HG03469 (cell line): ENCODE data around the gene NRSN2.

ENCODE experiments used
- ATAC-seq: cut with Tn5 transposase; IDR thresholded peaks from one replicate; pipeline ENCODE4 v1.9.1; 2021; ENCODE audit warnings: mild to moderate bottlenecking, moderate library complexity, moderate number of reproducible peaks; ENCODE audit not compliant: unreplicated experiment

NRSN2 gene

DNA sequence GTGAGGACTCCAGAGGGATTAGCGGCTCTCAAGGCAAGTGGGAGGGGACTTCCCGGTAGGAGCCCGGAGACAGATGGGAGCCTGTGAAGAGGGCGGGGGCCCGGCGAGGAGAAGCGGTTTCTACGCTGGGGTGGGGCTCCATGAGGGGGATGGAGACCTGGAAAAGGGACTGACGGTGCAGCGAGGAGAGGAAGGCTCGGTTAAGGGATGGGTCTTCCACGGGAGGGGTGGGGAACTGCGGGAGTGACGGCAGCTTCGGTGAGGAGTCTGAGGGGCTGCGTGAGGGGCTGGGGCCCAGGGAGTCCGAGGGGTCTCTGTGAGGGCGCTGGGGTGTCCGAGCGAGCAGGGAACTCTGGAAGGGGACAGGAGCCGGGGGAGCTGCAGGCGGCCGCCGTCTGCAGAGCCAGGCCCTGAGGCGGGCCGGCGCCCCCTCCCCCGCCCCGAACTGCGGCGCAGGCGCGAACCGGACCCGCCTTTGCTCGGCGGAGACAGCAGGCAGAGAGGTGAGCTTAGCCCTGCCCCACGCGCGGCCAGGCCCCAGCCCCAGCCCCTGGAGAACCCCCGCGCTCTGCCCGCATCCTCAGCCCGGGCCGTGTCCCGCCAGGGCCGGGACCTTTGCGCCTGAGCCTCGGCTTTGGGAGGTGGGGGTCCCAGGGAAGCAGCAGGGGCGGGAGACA, at the start of gene NRSN2:
Gene NRSN2, plus strand, starts transcription at position 472 of the 677 bp plus-strand sequence. CDS start 2,533 bp downstream, outside the sequence.
- ATAC-seq = no peak

DNA sequence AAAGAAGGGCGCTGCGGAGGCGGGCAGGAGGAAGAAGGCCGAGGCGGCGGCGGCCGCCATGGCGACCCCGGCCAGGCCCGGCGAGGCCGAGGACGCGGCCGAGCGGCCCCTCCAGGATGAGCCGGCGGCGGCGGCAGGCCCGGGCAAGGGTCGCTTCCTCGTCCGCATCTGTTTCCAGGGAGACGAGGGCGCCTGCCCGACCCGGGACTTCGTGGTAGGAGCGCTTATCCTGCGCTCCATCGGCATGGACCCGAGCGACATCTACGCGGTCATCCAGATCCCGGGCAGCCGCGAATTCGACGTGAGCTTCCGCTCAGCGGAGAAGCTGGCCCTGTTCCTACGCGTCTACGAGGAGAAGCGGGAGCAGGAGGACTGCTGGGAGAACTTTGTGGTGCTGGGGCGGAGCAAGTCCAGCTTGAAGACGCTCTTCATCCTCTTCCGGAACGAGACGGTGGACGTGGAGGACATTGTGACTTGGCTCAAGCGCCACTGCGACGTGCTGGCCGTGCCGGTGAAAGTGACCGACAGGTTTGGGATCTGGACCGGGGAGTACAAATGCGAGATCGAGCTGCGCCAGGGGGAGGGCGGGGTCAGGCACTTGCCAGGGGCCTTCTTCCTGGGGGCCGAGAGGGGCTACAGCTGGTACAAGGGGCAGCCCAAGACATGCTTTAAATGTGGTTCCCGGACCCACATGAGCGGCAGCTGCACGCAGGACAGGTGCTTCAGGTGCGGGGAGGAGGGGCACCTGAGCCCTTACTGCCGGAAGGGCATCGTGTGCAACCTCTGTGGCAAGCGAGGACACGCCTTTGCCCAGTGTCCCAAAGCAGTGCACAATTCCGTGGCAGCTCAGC, 48.8 kb upstream of the NRSN2 start:
- peak; percentile 15 for ATAC-seq

DNA sequence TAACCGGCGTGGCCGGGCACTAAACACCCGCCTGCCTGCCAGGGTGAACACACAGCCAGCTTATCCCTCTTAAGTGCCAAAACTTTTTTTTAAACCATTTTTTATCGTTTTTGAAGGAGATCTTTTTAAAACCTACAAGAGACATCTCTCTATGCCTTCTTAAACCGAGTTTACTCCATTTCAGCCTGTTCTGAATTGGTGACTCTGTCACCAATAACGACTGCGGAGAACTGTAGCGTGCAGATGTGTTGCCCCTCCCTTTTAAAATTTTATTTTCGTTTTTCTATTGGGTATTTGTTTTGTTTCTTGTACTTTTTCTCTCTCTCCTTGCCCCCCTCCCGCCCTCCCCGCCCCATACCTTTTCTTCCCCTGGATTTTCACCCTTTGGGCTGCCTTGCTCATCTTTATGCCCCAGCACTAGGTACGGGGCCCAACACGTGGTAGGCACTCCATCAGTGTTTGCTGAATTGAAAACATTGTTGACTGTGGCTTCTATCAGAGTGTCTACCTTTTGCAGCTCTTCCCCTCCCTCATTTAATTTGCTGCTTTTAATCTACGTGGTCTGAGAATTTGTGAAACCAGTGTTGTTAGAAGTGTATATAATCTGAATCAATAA, 48.0 kb upstream of the NRSN2 start:
- ATAC-seq = no peak

GRCh38 chr20:300345-300990, 46.4 kb upstream of the NRSN2 start:
- ATAC-seq = no peak

DNA sequence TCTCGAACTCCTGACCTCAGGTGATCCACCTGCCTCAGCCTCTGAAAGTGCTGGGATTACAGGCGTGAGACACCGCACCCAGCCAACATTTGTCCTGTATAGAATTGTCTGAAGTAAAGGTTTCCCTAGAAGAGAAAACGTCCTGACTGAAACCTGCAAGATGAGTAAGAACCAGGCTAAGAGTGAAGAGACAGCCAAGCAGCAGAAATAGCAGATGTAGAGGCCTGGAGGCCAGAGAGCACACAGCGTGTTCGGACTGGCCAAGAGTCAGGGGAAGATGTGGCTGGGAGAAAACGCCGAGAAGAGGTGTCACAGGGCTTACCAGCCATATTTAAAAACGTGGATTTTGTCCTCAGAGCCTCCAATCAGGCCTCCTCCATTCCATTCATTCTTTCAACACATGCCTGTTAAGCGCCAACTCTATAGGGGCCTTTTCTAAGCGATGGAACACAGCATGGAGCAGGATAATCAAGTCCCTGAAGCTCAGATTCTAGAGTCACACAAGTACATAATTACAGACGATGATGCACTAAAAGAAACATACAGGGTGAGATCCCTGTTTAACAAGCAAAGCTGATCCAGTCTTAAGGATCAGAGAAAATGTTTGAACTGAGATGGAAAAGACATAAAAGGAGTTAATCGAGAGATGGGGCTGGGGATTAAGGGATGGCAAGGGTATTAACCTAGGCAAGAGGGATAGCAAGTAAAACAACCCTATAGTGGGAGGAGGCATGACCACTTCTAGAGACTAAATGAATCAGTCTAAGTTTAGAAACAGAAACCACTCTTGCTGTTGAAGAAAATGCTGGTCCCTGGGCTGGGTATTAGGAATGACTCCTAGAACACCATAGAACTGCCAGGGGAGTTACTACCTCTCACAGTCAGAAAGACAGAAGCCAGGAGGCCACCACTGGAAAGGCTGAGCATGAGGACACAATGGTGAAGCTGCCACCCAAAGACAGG, 44.7 kb upstream of the NRSN2 start:
- ATAC-seq = no peak

- no peak for ATAC-seq
Measured at GRCh38 chr20:305745-306144, 41.2 kb upstream of the NRSN2 start.

DNA sequence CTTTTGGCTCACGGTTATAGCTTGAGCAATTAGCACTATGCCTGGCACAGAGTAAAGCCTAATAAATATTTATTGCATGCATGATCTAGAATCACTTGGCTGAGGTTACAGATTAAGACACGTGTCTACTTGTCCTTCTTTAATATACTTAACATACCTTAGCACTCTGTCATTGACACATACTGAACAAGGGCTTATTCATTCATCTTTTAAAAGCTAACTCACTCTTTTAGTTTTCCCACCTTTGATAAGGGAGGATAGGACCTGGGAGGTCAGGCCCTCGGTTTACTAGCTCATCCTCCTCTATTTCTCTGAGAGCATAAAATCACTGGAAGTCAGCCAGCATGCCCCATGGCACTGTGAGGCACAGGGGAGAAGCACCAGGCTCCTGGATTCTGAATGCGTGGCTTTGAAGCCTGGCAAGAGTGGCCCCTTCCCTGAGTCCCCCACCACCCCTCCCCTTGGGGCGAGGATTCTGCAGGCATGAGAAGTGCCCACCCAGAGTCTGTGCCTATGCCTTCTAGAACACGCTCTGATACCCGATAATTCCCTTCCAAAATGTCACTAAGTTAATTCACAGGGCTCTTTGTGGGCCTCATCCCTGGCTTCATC, 38.4 kb upstream of the NRSN2 start:
- no peak for ATAC-seq

GRCh38 chr20:309306-309840, 37.5 kb upstream of the NRSN2 start:
- no peak for ATAC-seq

- ATAC-seq = peak; percentile 92
Measured at GRCh38 chr20:309841-310644, 36.9 kb upstream of the NRSN2 start.

DNA sequence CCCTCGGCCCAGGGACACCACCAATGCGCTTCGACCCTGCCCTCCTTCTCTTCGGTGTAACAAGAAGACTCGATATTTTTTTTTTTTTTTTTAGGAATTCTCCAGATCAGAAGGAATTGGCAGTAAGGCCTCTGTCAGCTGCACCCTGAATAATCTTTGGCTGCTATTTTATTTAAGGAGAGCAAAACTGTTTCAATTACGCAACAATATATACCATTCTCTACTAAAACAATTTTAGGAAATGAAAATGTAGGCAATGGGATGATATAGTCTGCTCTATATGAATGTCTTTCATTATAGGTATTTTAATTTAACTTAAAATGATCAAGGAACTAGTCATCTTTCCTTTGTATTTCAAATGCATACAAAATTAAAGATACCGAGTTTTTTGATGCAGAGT, 36.3 kb upstream of the NRSN2 start:
- ATAC-seq = no peak

GRCh38 chr20:311609-312008, 35.3 kb upstream of the NRSN2 start:
- ATAC-seq = no peak

GRCh38 chr20:312067-312466, 34.8 kb upstream of the NRSN2 start:
- no peak for ATAC-seq

DNA sequence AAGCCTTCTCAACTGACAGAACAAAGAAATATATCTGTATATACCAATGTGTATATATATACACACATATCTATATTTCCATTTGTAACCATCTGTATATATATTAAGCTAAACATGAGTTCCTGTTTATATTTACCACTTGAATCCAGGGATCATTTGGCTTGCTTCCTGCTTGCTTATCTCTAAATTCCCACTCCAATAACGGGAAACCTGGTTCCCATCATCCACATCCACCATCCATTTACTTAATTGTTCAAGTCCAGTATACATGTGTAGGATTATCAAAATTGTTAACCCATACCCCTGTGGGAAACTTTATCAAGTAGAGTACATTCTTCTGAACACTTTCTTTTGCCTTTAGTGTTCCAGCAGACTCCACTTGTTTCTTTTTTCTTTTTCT, 34.0 kb upstream of the NRSN2 start:
- no peak for ATAC-seq

- no peak for ATAC-seq
Measured at GRCh38 chr20:313402-313801, 33.5 kb upstream of the NRSN2 start.

- ATAC-seq = no peak
Measured at GRCh38 chr20:313948-314347, 33.0 kb upstream of the NRSN2 start.

DNA sequence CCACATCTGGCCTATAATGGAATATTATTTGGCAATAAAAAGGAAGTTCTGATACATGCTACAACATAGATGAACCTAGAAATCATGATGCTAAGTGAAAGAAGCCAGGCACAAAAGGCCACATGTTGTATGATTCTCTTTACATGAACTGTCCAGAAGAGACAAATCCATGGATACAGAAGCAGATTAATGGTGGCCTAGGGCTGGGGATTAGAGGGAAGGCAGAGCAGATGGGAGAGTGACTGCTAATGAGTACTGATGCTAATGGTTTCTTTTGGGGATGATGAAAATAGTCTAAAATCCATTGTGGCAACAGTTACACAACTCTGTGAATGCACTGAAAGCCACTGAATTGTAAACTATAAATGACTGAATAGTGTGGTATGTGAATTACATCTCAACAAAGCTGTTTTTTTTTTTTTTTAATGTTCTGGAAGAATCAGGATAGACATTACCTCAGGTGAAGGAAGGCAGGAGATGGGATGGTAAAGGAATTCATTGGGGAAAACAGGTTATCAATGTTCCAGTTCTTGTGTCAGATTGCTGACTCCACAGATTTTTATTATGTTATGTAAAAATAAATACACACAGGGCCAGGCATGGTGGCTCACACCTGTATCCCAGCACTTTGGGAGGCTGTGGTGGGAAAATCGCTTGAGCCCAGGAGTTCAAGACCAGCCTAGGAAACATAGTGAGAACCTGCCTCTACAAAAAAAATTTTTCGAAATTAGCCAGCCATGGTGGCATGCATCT, 30.4 kb upstream of the NRSN2 start:
- no peak for ATAC-seq

- peak; percentile 42 for ATAC-seq
Measured at GRCh38 chr20:324177-325044, 22.5 kb upstream of the NRSN2 start.
